Keratinocyte (primary cell): ENCODE data around the gene FUT8. TPM values are rescaled to one million over a fixed set of nuclear protein-coding genes. Genes with fewer than 3 reads are reported as not detected.

Experiments used
- DNase-seq: peaks from one replicate; pipeline ENCODE4 v3.0.0-alpha.2; 2011; ENCODE audit warnings: low read depth, missing footprints, low spot score
- FAIRE-seq: peaks from 2 replicates; lab custom pipeline; 2011; peaks lifted over from hg19 to GRCh38; lab: Jason Lieb, UNC
- H2AFZ ChIP-seq: 2 replicates; pipeline ENCODE4 v1.6.0; 2012; ENCODE audit warnings: low read length, control low read depth, inconsistent platforms; ENCODE audit not compliant: control insufficient read depth
- H3K27ac ChIP-seq: 2 replicates; pipeline ENCODE4 v1.5.1; 2011; ENCODE audit warnings: low read length; ENCODE audit not compliant: control insufficient read depth, insufficient read depth
- H3K27me3 ChIP-seq: 3 replicates; pipeline ENCODE4 v1.6.0; 2011; ENCODE audit warnings: low read length; ENCODE audit not compliant: control insufficient read depth, insufficient read depth; ENCODE audit errors: extremely low read depth
- H3K36me3 ChIP-seq, 2 experiments: 2 replicates in 1 of 2; 3 replicates in 1 of 2; pipeline ENCODE4 v1.5.1; 2011; ENCODE audit warnings: low read length in 2 of 2, mild to moderate bottlenecking in 1 of 2; ENCODE audit not compliant: control insufficient read depth in 2 of 2, insufficient read depth in 2 of 2; ENCODE audit errors: extremely low read depth in 1 of 2
- H3K4me1 ChIP-seq: 3 replicates; pipeline ENCODE4 v1.5.1; 2011; ENCODE audit warnings: low read length; ENCODE audit not compliant: control insufficient read depth, insufficient read depth; ENCODE audit errors: extremely low read depth
- H3K4me2 ChIP-seq: 3 replicates; pipeline ENCODE4 v1.6.0; 2011; ENCODE audit warnings: low read depth, low read length; ENCODE audit not compliant: control insufficient read depth, insufficient read depth; ENCODE audit errors: extremely low read depth
- H3K4me3 ChIP-seq, 3 experiments: fragments of 200-600 bp in 1 of 3; sonication (generic) in 1 of 3; 2 replicates in 2 of 3; 3 replicates in 1 of 3; pipeline ENCODE4 v1.5.1; 2011 to 2016; ENCODE audit warnings: low read length in 3 of 3, mild to moderate bottlenecking in 3 of 3, control low read depth in 2 of 3, inconsistent platforms in 1 of 3, low read depth in 1 of 3, mixed read lengths in 1 of 3, mixed run types in 1 of 3, moderate library complexity in 1 of 3; ENCODE audit not compliant: control insufficient read depth in 2 of 3, insufficient read depth in 2 of 3; ENCODE audit errors: extremely low read depth in 1 of 3
- H3K79me2 ChIP-seq: 2 replicates; pipeline ENCODE4 v1.6.0; 2012; ENCODE audit warnings: low read length; ENCODE audit not compliant: control insufficient read depth, insufficient read depth
- H3K9ac ChIP-seq: 3 replicates; pipeline ENCODE4 v1.6.0; 2011; ENCODE audit warnings: low read length; ENCODE audit not compliant: control insufficient read depth, insufficient read depth; ENCODE audit errors: extremely low read depth
- H3K9me1 ChIP-seq: 3 replicates; pipeline ENCODE4 v1.6.0; 2011; ENCODE audit warnings: low read length; ENCODE audit not compliant: control insufficient read depth, insufficient read depth; ENCODE audit errors: extremely low read depth
- H3K9me3 ChIP-seq: 2 replicates; pipeline ENCODE4 v1.5.1; 2012; ENCODE audit warnings: low read depth, low read length; ENCODE audit not compliant: control insufficient read depth
- H4K20me1 ChIP-seq: 3 replicates; pipeline ENCODE4 v1.6.0; 2011; ENCODE audit warnings: low read length; ENCODE audit not compliant: control insufficient read depth, insufficient read depth; ENCODE audit errors: extremely low read depth
- CTCF ChIP-seq, 3 experiments: IDR thresholded peaks in 1 of 3; conservative IDR thresholded peaks in 1 of 3; optimal IDR thresholded peaks in 1 of 3; 2 replicates in 2 of 3; 3 replicates in 1 of 3; pipeline versions ENCODE3 to v1.5.1; 2011; ENCODE audit warnings: low read length in 3 of 3, mild to moderate bottlenecking in 3 of 3, moderate library complexity in 2 of 3, control low read depth in 1 of 3, inconsistent platforms in 1 of 3; ENCODE audit not compliant: insufficient read depth in 2 of 3; ENCODE audit errors: extremely low read depth in 1 of 3
- EZH2 ChIP-seq: IDR thresholded peaks from one replicate; pipeline ENCODE4 v1.6.1; 2012; ENCODE audit warnings: inconsistent platforms, mild to moderate bottlenecking, low read length, moderate library complexity
- dilution Hi-C: fragments of 300-500 bp; cut with MboI; formaldehyde crosslinking; loops from one replicate; pipeline ENCODE4 v1.7.0; 2020; ENCODE audit warnings: low sequenced_read_pairs; ENCODE audit not compliant: extremely low pct_ligation_motif_present
- polyA plus RNA-seq, 5 experiments: library from polyadenylated mRNA; depleted of rRNA in 3 of 5; stranded (reverse) in 3 of 5; stranded (forward) in 1 of 5; unstranded in 1 of 5; fragments of >200 nt; gene quantifications; 1 replicate in 1 of 5; 2 replicates in 3 of 5; 3 replicates in 1 of 5; pipeline versions ENCODE4 v1.2.1 to v1.2.3, GENCODE V29; 2011 to 2012; ENCODE audit warnings: missing spikeins in 2 of 5, low read depth in 1 of 5, low replicate concordance in 1 of 5

Gene FUT8
- polyA plus RNA-seq, 1 donor (not counting 4 experiments of a cell fraction or from before 2014, with no cell fraction given), result 12.5 TPM

GRCh38 chr14:65528069-65528468 is 115.5 kb downstream of the FUT8 start:
- FAIRE-seq (no peak), DNase-seq (no peak)
- Histone ChIP-seq H3K27me3 (no peaks in the 10 kb centered on the region), H3K9ac (no peak overlapping the region), H3K9me3 (no peaks in the 10 kb centered on the region), H3K4me1 (no peaks in the 10 kb centered on the region), H3K4me2 (no peak overlapping the region), H2AFZ (no peak overlapping the region), H4K20me1 (no peaks in the 10 kb centered on the region), H3K36me3 (no peaks in the 10 kb centered on the region), H3K4me3 (no peak overlapping the region), H3K79me2 (no peaks in the 10 kb centered on the region), H3K27ac (no peak overlapping the region), H3K9me1 (no peaks in the 10 kb centered on the region)
- TF ChIP-seq EZH2 (no peak), CTCF (optimal IDR thresholded peaks at IDR 0.05 in 1 of 3, IDR thresholded peaks at IDR 0.05 in 1 of 3, conservative IDR thresholded peaks at IDR 0.05 in 1 of 3; ENCODE audit: extremely low read depth in 1 of 3, insufficient read depth in 2 of 3, low read length in 3 of 3) (no peak)
- dilution Hi-C loops, result no loop called here

GRCh38 chr14:65531148-65531547 is 118.6 kb downstream of the FUT8 start:
- H3K4me3 ChIP-seq, result no peak overlapping the region
- dilution Hi-C loops, result no loop called here
- H3K9me1 ChIP-seq, result no peaks in the 10 kb centered on the region
- no peaks in the 10 kb centered on the region for H3K9me3 ChIP-seq
- FAIRE-seq (no peak), DNase-seq (no peak)
- no peak overlapping the region for H3K4me2 ChIP-seq
- H3K9ac ChIP-seq, result no peak overlapping the region
- no peaks in the 10 kb centered on the region for H3K36me3 ChIP-seq
- no peak overlapping the region for H2AFZ ChIP-seq
- H4K20me1 ChIP-seq, result no peaks in the 10 kb centered on the region
- no peak for TF ChIP-seq EZH2
- no peaks in the 10 kb centered on the region for H3K27me3 ChIP-seq
- no peaks in the 10 kb centered on the region for H3K4me1 ChIP-seq
- H3K79me2 ChIP-seq, result no peaks in the 10 kb centered on the region
- no peak overlapping the region for H3K27ac ChIP-seq

- no peaks in the 10 kb centered on the region for H3K79me2 ChIP-seq
Measured at GRCh38 chr14:65533736-65534404, 121.3 kb downstream of the FUT8 start.

More at GRCh38 chr14:65533736-65534404, 121.3 kb downstream of the FUT8 start:
- no peak for FAIRE-seq
- Histone ChIP-seq H4K20me1 (no peaks in the 10 kb centered on the region), H3K27me3 (no peaks in the 10 kb centered on the region), H3K9me3 (no peaks in the 10 kb centered on the region), H3K27ac (no peak overlapping the region), H3K4me2 (no peak overlapping the region), H3K9me1 (no peaks in the 10 kb centered on the region), H3K9ac (no peak overlapping the region), H3K4me1 (no peaks in the 10 kb centered on the region), H3K4me3 (no peak overlapping the region), H2AFZ (no peak overlapping the region), H3K36me3 (no peaks in the 10 kb centered on the region)
- dilution Hi-C loops, result no loop called here
- no peak for DNase-seq
- no peak for TF ChIP-seq EZH2
